Hepatocyte (in vitro differentiated cells): ENCODE results near the gene UBXN6. TPM values are rescaled to one million over a fixed set of nuclear protein-coding genes. Genes with fewer than 3 reads are reported as not detected.

Experiments
- DNase-seq: peaks from one replicate; pipeline ENCODE4 v3.0.0-alpha.2; 2016; ENCODE audit warnings: low spot score
- H2AFZ ChIP-seq: fragments of 200-600 bp; sonication (generic); 2 replicates; pipeline ENCODE4 v1.6.0; 2016; ENCODE audit warnings: antibody characterized with exemption, mild to moderate bottlenecking
- H3K27ac ChIP-seq: fragments of 200-600 bp; sonication (generic); 2 replicates; pipeline ENCODE4 v1.5.1; 2016; ENCODE audit warnings: mild to moderate bottlenecking
- H3K27me3 ChIP-seq: fragments of 200-600 bp; sonication (generic); 2 replicates; pipeline ENCODE4 v1.6.1; 2016
- H3K36me3 ChIP-seq: fragments of 200-600 bp; sonication (generic); replicated peaks from 2 replicates; pipeline ENCODE4 v1.5.1; 2016; ENCODE audit warnings: low read depth; ENCODE audit not compliant: insufficient read depth
- H3K4me1 ChIP-seq: fragments of 200-600 bp; sonication (generic); 2 replicates; pipeline ENCODE4 v1.5.1; 2016; ENCODE audit warnings: mild to moderate bottlenecking, moderate library complexity; ENCODE audit not compliant: insufficient read depth
- H3K4me2 ChIP-seq: fragments of 200-600 bp; sonication (generic); 2 replicates; pipeline ENCODE4 v1.6.0; 2016
- H3K4me3 ChIP-seq: fragments of 200-600 bp; sonication (generic); 2 replicates; pipeline ENCODE4 v1.5.1; 2016; ENCODE audit warnings: mild to moderate bottlenecking
- H3K79me2 ChIP-seq: fragments of 200-600 bp; sonication (generic); 2 replicates; pipeline ENCODE4 v1.6.0; 2017; ENCODE audit warnings: mild to moderate bottlenecking
- H3K9me2 ChIP-seq: fragments of 200-600 bp; sonication (generic); replicated peaks from 2 replicates; pipeline ENCODE4 v1.6.0; 2017; ENCODE audit warnings: mild to moderate bottlenecking; ENCODE audit not compliant: insufficient read depth
- H3K9me3 ChIP-seq: fragments of 200-600 bp; sonication (generic); 2 replicates; pipeline ENCODE4 v1.5.1; 2016; ENCODE audit warnings: low read depth, mild to moderate bottlenecking
- H4K20me1 ChIP-seq: fragments of 200-600 bp; sonication (generic); 2 replicates; pipeline ENCODE4 v1.6.0; 2016; ENCODE audit warnings: mild to moderate bottlenecking; ENCODE audit not compliant: insufficient read depth, poor library complexity, severe bottlenecking
- CTCF ChIP-seq: fragments of 200-600 bp; sonication (generic); IDR thresholded peaks from 2 replicates; pipeline ENCODE4 v1.5.1; 2016; ENCODE audit warnings: antibody characterized with exemption, mild to moderate bottlenecking; ENCODE audit not compliant: poor library complexity
- EZH2 ChIP-seq: fragments of 200-600 bp; sonication (generic); IDR thresholded peaks from 2 replicates; pipeline ENCODE4 v1.6.1; 2016; ENCODE audit warnings: antibody characterized with exemption, mild to moderate bottlenecking, borderline replicate concordance
- EZH2phosphoT487 ChIP-seq: fragments of 200-600 bp; sonication (generic); IDR thresholded peaks from one replicate; pipeline ENCODE4 v1.6.1; 2018; ENCODE audit warnings: antibody characterized with exemption, mild to moderate bottlenecking, low read depth, moderate library complexity; ENCODE audit not compliant: unreplicated experiment, severe bottlenecking
- WGBS: methylation state at CpG from one replicate; pipeline ENCODE4 v1.1.6; 2016; ENCODE audit warnings: low lambda C conversion rate; ENCODE audit errors: missing lambda C conversion rate; 5-methylcytosine and 5-hydroxymethylcytosine counted together
- polyA plus RNA-seq: library from polyadenylated mRNA; unstranded; fragments of >200 nt; fragmentation: Nextera tagmentation; extraction: Ambion mirVana; gene quantifications from 2 replicates; pipeline ENCODE4 v1.2.1, GENCODE V29; 2016
- total RNA-seq: library from RNA; depleted of rRNA; stranded (reverse); fragments of >200 nt; gene quantifications from 2 replicates; pipeline ENCODE4 v1.2.3, GENCODE V29; 2014

The UBXN6 gene
- total and polyA plus RNA-seq, 2 experiments from 2014 or later = 36.8 to 88.6 TPM

- Histone ChIP-seq H3K79me2 (no peaks in the 10 kb centered on the region), H3K27ac (no peak overlapping the region), H3K4me1 (no peaks in the 10 kb centered on the region), H3K9me3 (no peaks in the 10 kb centered on the region), H3K36me3 (no peaks in the 10 kb centered on the region), H4K20me1 (no peaks in the 10 kb centered on the region), H3K27me3 (no peaks in the 10 kb centered on the region), H2AFZ (no peak overlapping the region), H3K9me2 (no peaks in the 10 kb centered on the region), H3K4me2 (no peak overlapping the region), H3K4me3 (no peak overlapping the region)
- DNase-seq = no peak
- TF ChIP-seq EZH2phosphoT487 (no peak), CTCF (no peak), EZH2 (no peak)
- 97% methylated on average over 28 of the region's 28 CpGs for WGBS
These were observed 10.1 kb downstream of the UBXN6 start for GRCh38 chr19:4447327-4448146.

- Histone ChIP-seq H3K4me1 (no peaks in the 10 kb centered on the region), H3K9me3 (no peaks in the 10 kb centered on the region), H3K4me3 (no peak overlapping the region), H3K9me2 (no peaks in the 10 kb centered on the region), H4K20me1 (no peaks in the 10 kb centered on the region), H3K27me3 (no peaks in the 10 kb centered on the region), H3K79me2 (no peaks in the 10 kb centered on the region), H3K27ac (no peak overlapping the region), H2AFZ (no peak overlapping the region), H3K36me3 (no peaks in the 10 kb centered on the region), H3K4me2 (no peak overlapping the region)
- WGBS = 93% methylated on average over 15 of the region's 15 CpGs
- no peak for DNase-seq
- TF ChIP-seq CTCF = no peak
- no peak for TF ChIP-seq EZH2
- no peak for TF ChIP-seq EZH2phosphoT487
These were observed 10.8 kb downstream of the UBXN6 start for GRCh38 chr19:4446704-4447200.

GRCh38 chr19:4445963-4446703 lies 11.5 kb downstream of the UBXN6 start:
- Histone ChIP-seq H3K27me3 (no peaks in the 10 kb centered on the region), H3K36me3 (no peaks in the 10 kb centered on the region), H3K9me3 (no peaks in the 10 kb centered on the region), H2AFZ (no peak overlapping the region), H3K4me3 (no peak overlapping the region), H3K4me2 (no peak overlapping the region), H3K9me2 (no peaks in the 10 kb centered on the region), H3K27ac (no peak overlapping the region), H4K20me1 (no peaks in the 10 kb centered on the region), H3K4me1 (no peaks in the 10 kb centered on the region), H3K79me2 (no peaks in the 10 kb centered on the region)
- TF ChIP-seq EZH2 (no peak), CTCF (no peak), EZH2phosphoT487 (no peak)
- WGBS = 94% methylated on average over 37 of the region's 58 CpGs
- no peak for DNase-seq
